ENCODE measurements around the gene SEMA5B.

The SEMA5B gene

DNA sequence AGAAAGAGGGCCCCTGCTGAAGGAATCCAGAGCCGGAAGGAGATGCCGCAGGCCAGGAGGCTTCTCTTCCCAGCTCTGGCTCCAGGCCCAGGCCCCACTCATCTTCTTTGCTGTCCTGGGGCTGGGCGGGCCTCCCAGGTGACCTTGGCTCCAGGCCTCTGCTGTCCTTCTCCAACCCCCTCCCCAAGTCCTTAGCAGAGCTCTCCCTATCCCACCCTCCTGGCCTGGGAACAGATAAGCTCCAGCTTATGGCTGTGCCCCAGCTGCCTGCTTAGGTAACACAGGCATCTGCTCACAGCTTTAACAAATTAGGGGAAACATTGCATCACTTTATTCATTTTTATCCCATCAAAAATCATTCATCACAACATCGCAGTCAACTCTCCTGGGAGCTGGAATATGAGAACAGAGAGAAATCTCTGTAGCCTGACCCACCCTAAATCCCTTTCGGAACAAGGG is 86.9 kb downstream of the SEMA5B start:
- DNase-seq = no peak

DNA sequence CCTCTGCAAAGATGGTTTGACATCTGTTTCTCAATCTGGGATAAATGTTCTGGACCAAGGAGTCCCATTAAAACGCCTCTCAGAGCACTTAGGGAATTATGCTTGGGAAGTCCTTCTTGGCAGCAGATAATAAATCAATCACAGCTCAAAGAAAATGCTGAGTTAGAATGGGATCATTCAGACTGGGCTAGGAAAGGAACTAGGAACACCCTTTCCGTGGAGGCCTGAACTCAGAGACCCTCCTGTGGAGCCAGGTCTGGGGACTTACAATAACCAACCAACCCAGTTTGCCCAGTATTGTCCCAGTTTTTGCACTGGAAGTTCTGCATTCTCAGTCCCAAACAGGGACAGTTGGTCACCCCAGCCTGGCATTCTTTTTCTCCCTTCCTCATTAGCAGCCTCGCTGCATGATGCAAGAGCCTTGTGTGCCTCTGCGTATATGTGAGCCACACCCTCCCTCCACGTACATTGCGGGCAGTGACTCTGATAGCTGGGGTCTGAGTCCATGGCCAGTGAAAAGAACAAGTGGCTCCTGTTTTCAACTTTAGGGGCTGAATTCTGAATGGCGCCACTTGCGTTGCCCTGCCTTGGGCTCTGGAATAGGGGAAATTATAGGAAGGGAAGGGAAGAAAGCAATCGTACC is 88.7 kb downstream of the SEMA5B start:
- no peak for DNase-seq

DNA sequence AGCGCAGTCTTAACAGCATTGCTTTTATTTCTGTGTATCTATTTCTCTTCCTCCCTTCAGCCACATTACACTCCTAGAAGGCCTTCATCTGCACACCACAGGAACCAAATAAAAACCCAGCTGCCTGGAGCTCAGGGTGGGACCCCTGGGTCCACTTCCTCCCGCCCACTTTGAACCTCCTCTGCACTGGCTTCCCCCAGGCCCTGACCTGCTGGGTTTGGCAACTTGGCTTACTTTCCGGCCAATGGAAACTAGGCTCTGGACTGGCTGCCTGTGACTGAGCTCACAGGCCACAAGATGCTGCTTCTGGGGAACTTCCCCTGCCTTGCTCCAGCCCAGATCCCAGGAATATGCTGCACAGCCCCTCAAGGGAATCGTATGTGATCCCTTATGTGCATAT is 89.8 kb downstream of the SEMA5B start:
- no peak for DNase-seq

DNA sequence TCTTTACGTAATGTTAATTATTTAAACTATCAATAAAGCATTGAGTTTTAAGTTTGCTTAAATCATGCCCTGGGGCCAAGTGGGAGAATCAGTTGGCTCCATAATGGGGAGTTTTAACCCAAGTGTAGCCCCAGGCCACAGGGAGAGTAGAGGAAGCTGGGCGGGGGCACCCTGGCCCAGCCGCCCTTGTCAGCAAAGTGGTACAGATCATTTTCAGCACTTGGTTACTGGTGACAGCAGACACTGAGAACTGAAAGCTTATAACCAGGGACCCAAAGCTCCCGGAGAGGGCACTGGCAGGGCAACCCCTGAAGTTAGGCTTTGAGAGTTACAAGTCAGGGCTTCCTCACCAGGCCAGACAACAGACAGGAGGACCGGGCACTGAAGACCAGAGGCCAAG is 90.6 kb downstream of the SEMA5B start:
- no peak for DNase-seq

DNA sequence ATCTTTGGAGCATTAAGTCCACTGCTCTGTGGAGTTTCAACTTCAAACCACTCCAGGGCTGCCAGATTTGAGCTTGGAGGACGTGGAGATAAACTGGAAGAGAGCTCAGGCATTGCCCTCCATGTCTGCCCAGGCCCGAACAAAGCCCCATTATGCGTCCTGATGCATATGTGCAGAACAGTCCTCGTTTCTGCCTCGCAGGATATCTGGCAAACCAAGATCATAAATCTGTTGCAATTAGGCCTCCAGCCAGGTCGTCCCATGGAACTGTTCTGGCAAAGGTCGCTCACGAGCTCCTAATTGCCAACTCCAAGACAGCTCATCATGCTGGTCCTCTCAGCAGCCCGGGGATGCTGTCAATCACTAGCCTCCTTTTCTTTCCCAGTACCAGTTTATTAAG is 91.2 kb downstream of the SEMA5B start:
- DNase-seq = no peak

DNA sequence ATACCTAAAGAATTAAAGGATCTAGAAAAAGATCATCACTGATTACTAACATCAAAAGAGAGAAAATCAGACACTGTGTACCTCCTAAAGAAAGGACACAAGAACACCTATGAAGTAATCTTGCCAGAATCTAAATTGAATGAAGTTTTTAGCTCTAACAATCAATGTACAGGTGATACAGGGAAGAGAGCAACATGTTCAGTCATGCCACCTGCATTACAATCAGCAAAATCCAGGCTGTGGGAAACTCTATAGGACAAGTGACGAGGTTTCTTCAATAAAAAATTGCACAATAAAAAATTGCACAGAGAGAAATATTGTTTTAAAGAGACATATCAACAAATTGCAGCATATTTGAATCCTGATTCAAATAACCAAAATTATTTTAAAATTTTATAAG is 93.3 kb downstream of the SEMA5B start:
- no peak for DNase-seq

DNA sequence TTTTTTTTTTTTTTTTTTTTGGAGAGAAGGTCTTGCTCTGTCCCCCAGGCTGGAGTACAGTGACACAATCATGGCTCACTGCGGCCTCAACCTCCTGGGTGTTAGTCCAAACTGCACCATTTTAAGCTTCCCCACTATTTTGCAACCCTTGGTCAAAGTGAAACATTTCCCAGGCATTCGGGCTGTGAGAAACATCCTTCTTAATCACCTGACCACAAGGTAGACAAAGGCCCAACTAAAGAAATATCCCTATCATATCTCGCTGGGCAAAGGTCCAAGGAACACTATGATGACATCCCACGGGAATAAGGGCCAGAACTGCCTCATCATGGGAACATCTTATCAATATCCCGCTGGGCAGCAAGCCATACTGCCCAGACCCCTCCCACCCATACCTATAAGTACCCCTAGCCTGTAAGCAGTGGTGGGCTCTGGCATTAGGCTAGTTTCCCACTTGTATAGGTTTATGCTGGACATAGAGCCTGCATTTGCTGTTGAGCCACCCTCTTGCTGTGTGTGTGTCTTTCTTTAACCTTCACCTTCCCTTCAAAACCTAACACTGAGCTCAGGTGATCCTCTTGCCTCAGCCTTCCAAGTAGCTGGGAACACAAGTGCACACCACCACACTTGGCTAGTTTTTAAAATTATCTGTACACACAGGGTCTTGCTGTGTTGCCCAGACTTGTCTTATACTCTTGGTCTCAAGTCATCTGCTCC is 95.2 kb downstream of the SEMA5B start:
- no peak for DNase-seq

DNA sequence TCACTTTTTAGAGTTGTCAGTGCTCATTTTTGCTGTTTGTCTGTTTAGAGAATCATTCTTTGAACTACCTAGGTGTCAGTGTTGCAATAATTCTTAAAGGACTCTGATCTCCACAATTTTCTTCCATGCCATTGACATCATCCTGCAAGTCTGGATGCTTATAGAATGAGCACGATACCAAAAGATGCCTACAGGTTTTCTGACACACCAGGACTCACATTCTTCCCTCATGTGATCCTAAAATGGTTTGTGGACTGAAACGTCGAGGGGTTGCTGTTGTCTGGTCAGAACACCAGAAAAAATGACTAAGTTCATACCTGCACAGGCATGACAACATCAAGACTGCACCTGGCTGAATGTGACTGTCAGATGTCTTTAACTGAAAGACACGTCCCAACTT is 95.9 kb downstream of the SEMA5B start:
- DNase-seq = no peak

DNA sequence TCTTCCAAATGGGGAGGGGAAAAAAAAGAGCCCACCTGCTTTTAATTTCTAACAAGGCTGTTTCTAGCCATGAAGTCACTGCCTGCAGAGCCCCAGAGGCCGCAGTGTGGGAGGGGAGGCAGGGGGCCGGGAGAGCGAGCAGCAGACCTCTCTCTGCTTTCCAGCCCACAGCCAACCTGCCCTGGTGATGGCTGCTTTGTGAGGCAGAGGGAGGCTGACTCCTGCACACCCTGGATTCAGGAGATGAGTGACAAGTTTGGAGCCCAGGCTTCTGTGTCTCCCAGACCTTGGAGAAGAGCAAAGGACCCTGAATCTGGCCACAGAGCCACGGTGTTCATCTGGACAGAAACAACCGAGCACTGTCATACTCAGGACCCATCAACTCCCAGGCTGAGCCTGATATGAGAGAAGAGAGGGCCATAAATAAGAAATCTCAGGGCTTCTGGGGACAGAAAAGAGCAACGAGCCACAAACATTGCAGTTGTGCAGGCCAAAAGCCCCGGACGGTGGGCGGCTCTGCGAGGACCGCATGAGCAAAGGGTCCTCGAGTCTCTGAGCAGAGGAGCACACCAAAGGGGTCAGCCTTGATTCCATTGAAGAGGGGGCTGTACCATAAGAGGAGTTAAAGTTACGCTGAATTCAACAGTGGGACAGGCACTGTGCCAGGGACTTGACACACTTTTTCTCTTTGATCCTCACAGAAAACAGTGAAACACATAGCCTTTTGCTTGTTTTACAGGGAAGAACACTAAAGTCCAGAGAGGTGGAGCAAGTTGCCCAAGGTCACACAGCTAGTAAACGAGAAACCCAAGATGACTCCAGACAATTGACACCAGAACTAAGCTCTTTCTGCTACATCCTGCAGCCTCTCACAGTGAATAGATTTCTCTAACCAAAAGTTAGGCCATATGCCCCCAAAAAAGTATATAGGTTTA is 97.2 kb downstream of the SEMA5B start:
- no peak for DNase-seq

DNA sequence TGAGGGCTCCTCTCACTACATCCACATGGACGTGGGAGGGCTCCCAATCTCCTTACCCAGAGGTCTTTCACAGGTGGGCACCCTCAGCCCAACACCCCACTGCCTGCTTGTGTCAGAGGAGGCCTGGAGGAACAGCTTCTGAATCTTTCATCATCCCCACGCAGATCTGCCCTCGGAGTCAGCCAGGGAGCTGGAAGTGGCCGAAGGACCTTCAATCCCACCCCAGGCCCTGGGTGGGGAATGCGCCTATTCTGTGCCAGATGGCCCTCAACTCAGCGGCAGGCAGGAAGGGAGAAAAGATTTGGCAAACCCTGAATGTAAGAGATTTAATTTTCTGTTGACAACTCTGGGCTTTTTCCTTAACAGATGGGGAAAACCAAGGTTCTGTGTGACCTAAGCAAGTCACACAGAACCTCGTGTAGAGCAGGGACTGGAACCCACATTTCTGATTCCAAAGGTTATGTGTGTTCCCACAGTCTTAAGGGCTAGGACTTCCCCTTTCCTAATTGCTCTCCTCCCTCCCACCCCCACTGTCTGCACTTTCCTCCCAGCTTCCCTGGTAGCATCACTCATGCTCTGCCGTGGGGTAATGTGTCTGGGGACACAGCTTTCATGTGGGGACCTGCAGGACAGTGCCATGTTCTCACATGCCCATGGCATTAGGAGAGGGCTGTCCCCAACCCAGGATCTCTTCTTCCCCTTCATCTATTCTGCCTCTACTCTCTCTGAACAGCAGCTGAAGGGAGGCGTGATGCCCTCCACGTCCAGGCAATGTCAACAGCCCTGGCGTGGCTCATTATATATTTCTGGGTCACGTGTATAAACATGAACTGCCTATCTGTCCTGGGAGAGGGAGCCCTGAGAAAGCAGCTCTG is 98.1 kb downstream of the SEMA5B start:
- no peak for DNase-seq

DNA sequence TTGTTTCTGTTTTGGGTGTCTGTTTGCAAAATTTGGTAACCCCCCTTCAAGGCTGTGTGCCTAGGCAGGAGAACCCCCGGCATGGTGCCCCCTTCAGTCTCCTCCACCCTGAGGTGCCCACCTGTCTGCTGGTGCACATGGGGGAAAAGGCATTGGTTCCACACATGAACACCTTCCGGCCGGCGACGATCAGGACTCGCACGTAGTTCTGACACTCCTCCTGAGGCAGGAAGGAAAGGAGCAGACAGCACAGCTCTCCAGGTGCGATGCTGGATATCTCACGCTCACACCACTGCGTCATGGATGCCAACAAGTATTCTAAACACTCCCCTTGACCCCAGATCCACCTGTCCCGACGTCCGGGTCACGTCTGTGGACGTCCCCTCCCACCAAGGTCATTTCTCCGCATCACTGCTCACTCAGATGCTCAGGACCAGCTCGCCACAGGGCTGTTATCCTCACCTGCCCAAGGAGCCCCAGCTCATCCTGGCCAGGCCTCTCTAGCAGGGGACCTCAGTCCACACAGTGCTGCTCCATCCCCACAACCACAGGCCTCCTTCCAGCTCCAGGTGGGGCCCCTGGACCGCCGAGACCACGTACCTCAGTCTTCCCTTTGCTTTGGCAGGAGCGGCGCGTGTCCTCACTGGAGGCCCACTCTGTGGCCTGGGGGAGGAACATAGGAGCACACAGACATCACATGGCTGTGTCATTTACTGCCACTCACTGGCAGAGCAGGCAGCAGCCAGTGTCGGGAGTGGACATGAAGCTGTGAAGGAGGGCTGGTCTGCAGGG is 99.0 kb downstream of the SEMA5B start:
- DNase-seq = no peak

DNA sequence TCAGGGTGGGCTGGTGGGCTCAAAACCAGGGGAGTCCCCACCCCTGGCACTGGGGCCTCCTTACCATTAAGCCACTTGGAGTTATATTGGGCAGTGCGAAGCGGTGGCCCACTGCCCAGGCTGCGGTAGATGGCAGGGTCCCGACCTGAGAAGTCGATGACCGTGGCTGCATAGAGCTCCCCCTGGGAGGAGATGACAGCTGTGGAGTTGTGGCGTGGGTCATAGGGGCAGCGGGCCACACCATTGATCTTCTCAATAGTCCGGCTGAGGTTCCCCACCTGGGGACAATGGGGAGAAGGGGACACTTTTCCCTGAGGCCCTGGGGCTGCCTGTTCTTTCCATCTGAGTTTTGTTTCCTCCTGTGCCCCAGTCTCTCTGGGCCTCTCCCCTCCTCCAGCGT is 99.8 kb downstream of the SEMA5B start:
- DNase-seq = no peak

DNA sequence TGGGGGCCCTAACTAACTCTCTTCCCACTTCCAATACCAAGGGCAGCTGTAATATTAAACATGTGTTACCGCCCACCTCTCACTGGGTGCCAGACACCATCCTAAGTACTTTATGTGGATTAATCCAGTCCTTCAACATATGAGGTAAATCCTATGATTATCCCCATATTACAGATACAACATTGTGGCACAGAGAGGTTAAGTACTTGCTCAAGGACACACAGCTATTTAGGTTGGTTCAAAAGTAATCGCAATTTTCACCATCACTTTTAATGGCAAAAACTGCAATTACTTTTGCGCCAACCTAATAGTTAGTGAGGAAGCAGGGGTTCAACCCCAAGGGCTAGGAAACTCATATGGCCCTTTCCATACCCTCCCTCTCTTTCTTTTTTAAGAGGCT is 100.8 kb downstream of the SEMA5B start:
- no peak for DNase-seq

DNA sequence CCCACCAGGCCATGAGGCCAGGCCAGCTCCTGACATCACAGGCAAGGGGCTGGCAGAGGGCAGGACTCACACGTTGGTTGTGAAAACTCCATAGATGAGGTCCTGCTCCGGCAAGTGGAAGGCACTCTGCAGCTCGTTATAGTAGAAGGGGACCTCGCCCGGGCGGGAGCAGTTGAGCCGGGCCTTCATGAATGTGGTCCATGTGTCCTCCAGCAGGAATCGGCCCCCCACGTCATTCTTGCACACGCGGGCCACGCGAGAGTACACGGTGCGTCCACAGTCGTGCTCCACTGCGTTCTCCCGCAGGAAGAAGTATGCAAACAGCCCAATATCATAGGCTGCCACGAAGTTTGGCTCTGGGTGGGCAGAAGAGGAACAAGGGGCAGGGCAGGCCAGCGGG is 101.2 kb downstream of the SEMA5B start:
- no peak for DNase-seq

DNA sequence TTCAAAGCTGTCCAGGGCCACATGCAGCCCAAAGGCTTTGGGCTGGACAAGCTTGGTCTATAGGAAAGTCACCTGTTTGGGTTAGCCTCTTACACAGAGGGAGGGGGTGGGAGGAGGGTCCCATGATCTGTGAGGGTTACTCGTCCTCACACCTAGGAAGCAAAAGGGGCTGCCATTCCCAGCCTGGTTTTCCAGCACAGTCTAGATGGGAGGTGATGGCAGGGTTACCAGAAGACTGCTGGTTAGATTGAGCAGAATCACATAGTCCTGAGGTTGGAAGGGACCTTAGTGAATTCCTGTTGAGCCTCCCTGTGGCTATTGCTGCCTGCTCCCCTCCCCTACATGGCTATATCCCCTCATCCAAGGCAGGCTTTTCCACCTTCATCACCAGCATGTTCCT is 101.8 kb downstream of the SEMA5B start:
- no peak for DNase-seq

DNA sequence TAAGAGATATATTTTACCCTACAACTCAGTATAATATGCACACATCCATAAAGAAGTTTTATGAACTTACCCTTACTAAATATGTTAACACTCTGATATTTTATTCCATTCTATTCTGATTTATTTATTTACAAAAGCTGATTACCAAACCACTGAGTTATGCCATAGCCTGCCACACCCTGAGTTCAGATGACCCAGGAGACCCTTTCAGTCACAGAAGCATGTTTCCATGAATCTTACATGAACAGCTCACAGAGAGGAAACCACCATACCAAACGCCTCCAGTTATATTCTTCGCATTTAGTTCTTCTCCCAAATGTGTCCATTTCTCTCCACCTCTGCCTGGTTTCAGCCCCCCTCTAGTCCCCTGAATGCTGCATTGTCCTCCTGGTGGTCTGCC is 103.5 kb downstream of the SEMA5B start:
- DNase-seq = no peak

DNA sequence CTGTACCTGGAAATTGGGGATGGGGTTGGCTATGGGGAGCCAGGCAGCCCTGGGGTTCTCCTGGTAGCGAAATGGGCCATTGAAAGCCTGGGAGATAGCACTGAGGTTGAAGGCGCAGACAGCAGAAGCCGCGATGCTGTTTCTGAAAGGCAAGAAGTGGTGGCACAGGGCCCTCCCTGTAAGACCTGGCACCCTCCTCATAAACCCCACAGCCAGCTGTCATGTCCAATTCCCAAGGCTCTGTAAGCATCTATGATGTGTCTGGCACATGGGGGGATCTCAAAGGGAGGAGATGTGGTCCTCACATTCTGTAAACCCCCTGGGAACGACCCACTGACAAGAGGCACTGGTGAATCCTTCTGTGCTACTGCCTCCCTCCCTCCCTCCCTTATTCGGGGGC is 104.0 kb downstream of the SEMA5B start:
- no peak for DNase-seq

DNA sequence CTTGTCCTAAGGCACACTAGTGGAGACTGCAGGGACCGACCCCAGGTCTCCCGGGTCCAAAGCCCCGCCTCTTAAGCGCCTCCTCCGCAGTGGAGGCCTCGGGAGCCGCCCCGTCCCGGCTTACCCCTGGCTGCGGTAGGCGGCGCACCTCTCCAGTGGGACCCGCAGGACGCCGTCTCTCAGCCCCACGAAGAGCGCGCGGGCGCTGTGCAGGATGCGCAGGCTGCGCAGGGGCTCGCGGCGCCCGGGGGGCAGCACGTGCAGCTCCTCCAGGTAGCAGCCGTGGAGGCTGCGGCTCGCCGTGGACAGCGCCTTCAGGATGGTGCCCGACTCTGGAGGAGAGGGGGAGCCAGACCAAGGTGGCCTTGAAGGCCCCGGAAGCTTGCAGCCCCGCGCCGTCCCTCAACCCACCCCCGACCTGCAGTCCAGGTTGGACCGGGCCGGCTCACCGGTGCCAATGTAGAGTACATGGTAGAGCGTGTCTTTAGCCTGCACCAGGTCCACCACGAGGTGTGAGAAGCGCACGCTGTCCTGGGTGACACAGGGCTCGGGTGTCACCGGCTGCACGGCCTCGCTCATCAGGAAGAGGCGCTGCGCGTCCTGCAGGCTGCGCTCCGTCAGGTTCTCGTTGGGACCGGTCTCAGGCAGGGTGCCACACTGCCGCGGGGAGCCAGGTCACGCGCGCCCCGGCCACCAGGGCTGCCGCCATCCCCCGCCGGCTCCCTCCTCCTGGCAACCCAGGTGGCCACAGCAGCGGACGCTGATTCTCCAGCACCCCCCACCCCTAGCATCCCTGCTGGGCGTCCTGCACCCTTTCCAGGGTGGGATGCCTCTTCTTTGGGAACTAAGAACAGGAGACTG is 105.5 kb downstream of the SEMA5B start:
- DNase-seq = no peak

DNA sequence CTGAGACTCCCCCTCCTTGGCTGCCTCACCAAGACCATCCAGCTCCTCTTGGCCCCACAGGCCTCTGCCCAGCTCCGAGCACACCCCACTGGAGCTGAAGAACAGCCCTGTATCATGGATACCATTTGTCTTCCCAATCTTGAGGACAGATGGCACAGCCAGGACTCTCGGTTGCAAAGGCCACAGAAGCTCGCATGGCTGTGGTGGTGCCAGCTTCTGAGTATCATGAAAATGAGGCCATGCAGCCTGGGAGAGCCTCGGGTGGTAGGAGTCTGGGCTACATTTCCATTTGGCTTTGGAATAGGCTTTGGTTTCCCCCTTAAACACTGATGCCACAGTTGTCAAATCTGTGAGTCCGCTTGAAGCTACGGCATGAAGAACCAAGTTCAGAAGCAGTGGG is 106.6 kb downstream of the SEMA5B start:
- DNase-seq = no peak

DNA sequence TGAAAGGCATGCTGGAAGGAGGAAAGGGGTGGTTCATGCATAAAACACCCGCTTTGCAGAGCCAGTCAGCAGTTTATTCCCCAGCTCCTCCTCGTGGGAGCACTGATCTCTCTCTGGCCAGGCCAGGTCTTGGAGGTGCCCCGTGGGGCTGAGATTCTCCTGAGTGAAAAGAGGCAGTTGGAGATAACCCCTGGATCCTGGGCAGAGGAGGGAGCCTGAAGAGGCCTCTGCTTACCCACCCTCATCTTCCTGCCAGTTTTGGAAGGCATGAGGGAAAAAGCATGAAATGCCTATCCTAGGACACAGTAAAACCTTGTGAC is 108.3 kb downstream of the SEMA5B start:
- no peak for DNase-seq
